Endothelial cell of umbilical vein (primary cell): ENCODE data around the gene FGD6.

Experiments used
- CTCF ChIP-seq, 2 donors: IDR thresholded peaks; 1 replicate in 1 of 2; 2 replicates in 1 of 2; pipeline ENCODE4 v1.5.1; 2011; ENCODE audit warnings: low read length in 2 of 2, mild to moderate bottlenecking in 2 of 2, moderate library complexity in 2 of 2, control low read depth in 1 of 2, inconsistent platforms in 1 of 2, low read depth in 1 of 2; ENCODE audit not compliant: insufficient read depth in 1 of 2; ENCODE audit errors: extremely low read depth in 1 of 2
- EZH2 ChIP-seq: IDR thresholded peaks from 2 replicates; pipeline ENCODE4 v1.6.1; 2012; ENCODE audit warnings: borderline replicate concordance, low read depth, mild to moderate bottlenecking, moderate library complexity, low read length, inconsistent platforms; ENCODE audit not compliant: severe bottlenecking
- MAX ChIP-seq: IDR thresholded peaks from 2 replicates; pipeline ENCODE4 v1.6.1; 2011; ENCODE audit not compliant: insufficient read depth, insufficient read length
- POLR2A ChIP-seq: IDR thresholded peaks from 2 replicates; pipeline ENCODE4 v1.6.1; 2012; ENCODE audit warnings: low read depth, mild to moderate bottlenecking, control low read depth, low read length
- POLR2AphosphoS5 ChIP-seq: IDR thresholded peaks from 2 replicates; pipeline ENCODE4 v1.6.1; 2012; ENCODE audit warnings: low read depth, mild to moderate bottlenecking, control low read depth, low read length, moderate library complexity; ENCODE audit not compliant: insufficient read depth

GRCh38 chr12:95164656-95165055 is 52.6 kb downstream of the FGD6 start:
- TF ChIP-seq POLR2AphosphoS5: no peak
- no peak for TF ChIP-seq POLR2A
- TF ChIP-seq CTCF (IDR thresholded peaks at IDR 0.05; ENCODE audit: extremely low read depth in 1 of 2, insufficient read depth in 1 of 2, low read depth in 1 of 2, low read length in 2 of 2): no peak
- no peak for TF ChIP-seq EZH2
- TF ChIP-seq MAX: no peak
